IgD-negative memory B cell (primary cell): ENCODE results near the gene EVA1A. TPM values are rescaled to one million over a fixed set of nuclear protein-coding genes. Genes with fewer than 3 reads are reported as not detected.

Source experiments
- H3K27ac Mint-ChIP-seq, 3 donors: one replicate each; pipeline ENCODE4 v1.8.0; 2020 to 2022; ENCODE audit warnings: mild to moderate bottlenecking in 3 of 3, mixed read lengths in 3 of 3, moderate library complexity in 1 of 3
- H3K27me3 Mint-ChIP-seq: one replicate; pipeline ENCODE4 v1.8.0; 2021; ENCODE audit warnings: mixed read lengths
- H3K36me3 Mint-ChIP-seq: one replicate; pipeline ENCODE4 v1.8.0; 2020; ENCODE audit warnings: mild to moderate bottlenecking, mixed read lengths
- H3K4me1 Mint-ChIP-seq, 3 donors: one replicate each; pipeline ENCODE4 v1.8.0; 2020 to 2022; ENCODE audit warnings: mixed read lengths in 3 of 3, mild to moderate bottlenecking in 1 of 3
- H3K4me3 Mint-ChIP-seq, 4 donors: one replicate each; pipeline ENCODE4 v1.8.0; 2020 to 2022; ENCODE audit warnings: mild to moderate bottlenecking in 4 of 4, mixed read lengths in 4 of 4, moderate library complexity in 3 of 4
- H3K9me3 Mint-ChIP-seq, 3 donors: one replicate each; pipeline ENCODE4 v1.8.0; 2020 to 2021; ENCODE audit warnings: mixed read lengths in 3 of 3, mild to moderate bottlenecking in 1 of 3
- polyA plus RNA-seq: library from polyadenylated mRNA; unstranded; fragments of 300-500 nt; fragmentation: Illumina TruSeq; gene quantifications from one replicate; pipeline ENCODE4 v1.2.3, GENCODE V29; 2021

The EVA1A gene
- polyA plus RNA-seq, 1 donor from 2014 or later = not detected

DNA sequence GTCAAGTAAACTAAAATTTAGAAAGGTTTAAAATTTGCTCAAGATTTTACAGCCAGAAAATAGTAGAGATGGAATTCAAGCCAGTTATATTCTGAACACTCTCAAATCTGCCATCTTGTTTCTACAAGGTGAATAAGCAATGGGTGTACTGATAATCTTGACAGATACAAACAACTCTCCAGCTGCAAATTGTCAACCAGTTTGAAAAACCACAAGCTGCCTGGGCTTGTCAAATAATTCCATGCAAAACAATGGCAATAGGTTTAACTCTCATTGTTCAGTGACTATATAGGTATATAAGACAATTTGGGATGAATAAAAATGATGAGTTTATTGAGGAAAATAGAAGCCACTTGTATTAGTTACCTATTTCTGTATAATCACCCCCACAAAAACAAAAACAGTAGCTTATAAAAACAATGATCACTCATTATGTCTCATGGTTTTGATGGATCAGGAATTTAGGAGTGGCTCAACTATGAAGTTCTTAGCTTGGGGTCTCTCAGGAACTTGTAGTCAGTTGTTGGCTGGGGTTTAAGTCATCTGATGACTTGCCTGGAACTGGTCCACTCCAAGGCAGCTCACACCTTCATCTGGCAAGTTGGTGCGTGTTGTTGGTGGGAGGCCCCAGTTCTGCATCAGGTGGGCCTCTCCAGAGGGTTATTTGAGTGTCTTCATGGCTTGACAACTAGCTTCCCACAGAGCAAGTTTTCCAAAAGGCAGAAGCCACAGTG lies 12.6 kb upstream of the EVA1A start:
- no peaks in the 10 kb centered on the region for H3K36me3 Mint-ChIP-seq
- no peak overlapping the region for H3K4me3 Mint-ChIP-seq
- no peaks in the 10 kb centered on the region for H3K4me1 Mint-ChIP-seq
- H3K27ac Mint-ChIP-seq = no peak overlapping the region
- H3K27me3 Mint-ChIP-seq = peaks cover 16% of the 10 kb centered on the region
- peaks cover 0 to 5% (median 5%) of the 10 kb centered on the region in 3 donors for H3K9me3 Mint-ChIP-seq

GRCh38 chr2:75571730-75572430 lies 11.1 kb upstream of the EVA1A start:
- Mint-ChIP-seq H3K4me3 (no peak overlapping the region), H3K27me3 (peaks cover 16% of the 10 kb centered on the region), H3K4me1 (no peaks in the 10 kb centered on the region), H3K9me3 (peaks cover 0 to 5% (median 5%) of the 10 kb centered on the region in 3 donors), H3K36me3 (no peaks in the 10 kb centered on the region), H3K27ac (no peak overlapping the region)

DNA sequence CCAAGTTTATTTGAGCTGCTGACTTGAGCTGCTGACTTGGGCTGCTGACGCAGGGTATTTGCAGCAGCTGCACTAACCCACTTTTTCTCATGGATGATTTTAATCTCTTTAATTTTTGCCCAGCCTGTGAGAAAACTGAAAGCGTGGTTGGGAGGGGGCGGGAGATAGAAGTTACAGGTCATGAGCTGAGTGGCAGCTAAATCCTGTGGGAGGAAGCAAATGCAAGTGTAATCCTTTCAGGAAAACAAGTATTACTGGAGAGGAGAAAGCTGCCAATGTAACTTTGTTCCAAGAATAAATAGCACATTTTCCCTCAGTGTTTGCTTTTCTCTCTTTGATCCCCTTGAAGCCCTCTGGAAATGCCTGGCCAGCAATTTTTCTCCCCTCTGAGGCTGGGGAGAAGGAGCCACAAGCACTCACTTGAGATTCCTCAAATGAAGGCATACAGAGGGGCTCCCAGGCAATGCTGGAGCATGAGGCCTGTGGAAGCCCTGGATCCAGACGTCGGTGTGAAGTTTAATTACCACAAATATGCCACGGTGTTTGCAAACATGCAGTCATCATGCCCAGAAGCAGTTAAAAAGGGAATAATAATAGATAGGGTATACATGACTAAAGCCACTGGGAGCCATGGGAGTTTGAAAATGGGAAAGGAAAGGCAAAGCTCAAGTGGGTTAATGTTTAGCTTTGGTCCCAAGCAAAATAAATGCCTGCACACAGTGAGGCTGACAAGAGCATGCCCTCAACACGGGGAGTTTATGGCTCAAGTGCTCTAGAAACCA lies 10.4 kb upstream of the EVA1A start:
- H3K27me3 Mint-ChIP-seq = peaks cover 16% of the 10 kb centered on the region
- H3K9me3 Mint-ChIP-seq = peaks cover 0 to 5% (median 5%) of the 10 kb centered on the region in 3 donors
- H3K36me3 Mint-ChIP-seq = no peaks in the 10 kb centered on the region
- no peaks in the 10 kb centered on the region for H3K4me1 Mint-ChIP-seq
- H3K4me3 Mint-ChIP-seq = no peak overlapping the region
- no peak overlapping the region for H3K27ac Mint-ChIP-seq

GRCh38 chr2:75570024-75570947 lies 9.5 kb upstream of the EVA1A start:
- H3K27ac Mint-ChIP-seq = no peak overlapping the region
- no peaks in the 10 kb centered on the region for H3K36me3 Mint-ChIP-seq

GRCh38 chr2:75569546-75569945 lies 8.8 kb upstream of the EVA1A start:
- no peaks in the 10 kb centered on the region for H3K4me1 Mint-ChIP-seq
- H3K9me3 Mint-ChIP-seq = peaks cover 0 to 5% (median 0%) of the 10 kb centered on the region in 3 donors
- no peaks in the 10 kb centered on the region for H3K36me3 Mint-ChIP-seq
- H3K27me3 Mint-ChIP-seq = peaks cover 19% of the 10 kb centered on the region
- H3K4me3 Mint-ChIP-seq = no peak overlapping the region
- H3K27ac Mint-ChIP-seq = no peak overlapping the region

More at GRCh38 chr2:75570024-75570947, 9.5 kb upstream of the EVA1A start:
- Mint-ChIP-seq H3K4me3 (no peak overlapping the region), H3K4me1 (no peaks in the 10 kb centered on the region), H3K27me3 (peaks cover 16% of the 10 kb centered on the region), H3K9me3 (peaks cover 0 to 5% (median 0%) of the 10 kb centered on the region in 3 donors)

GRCh38 chr2:75568174-75568573 lies 7.4 kb upstream of the EVA1A start:
- Mint-ChIP-seq H3K27me3 (peaks cover 20% of the 10 kb centered on the region), H3K4me3 (no peak overlapping the region), H3K4me1 (no peaks in the 10 kb centered on the region), H3K9me3 (peaks cover 0 to 5% (median 0%) of the 10 kb centered on the region in 3 donors), H3K27ac (no peak overlapping the region), H3K36me3 (no peaks in the 10 kb centered on the region)

DNA sequence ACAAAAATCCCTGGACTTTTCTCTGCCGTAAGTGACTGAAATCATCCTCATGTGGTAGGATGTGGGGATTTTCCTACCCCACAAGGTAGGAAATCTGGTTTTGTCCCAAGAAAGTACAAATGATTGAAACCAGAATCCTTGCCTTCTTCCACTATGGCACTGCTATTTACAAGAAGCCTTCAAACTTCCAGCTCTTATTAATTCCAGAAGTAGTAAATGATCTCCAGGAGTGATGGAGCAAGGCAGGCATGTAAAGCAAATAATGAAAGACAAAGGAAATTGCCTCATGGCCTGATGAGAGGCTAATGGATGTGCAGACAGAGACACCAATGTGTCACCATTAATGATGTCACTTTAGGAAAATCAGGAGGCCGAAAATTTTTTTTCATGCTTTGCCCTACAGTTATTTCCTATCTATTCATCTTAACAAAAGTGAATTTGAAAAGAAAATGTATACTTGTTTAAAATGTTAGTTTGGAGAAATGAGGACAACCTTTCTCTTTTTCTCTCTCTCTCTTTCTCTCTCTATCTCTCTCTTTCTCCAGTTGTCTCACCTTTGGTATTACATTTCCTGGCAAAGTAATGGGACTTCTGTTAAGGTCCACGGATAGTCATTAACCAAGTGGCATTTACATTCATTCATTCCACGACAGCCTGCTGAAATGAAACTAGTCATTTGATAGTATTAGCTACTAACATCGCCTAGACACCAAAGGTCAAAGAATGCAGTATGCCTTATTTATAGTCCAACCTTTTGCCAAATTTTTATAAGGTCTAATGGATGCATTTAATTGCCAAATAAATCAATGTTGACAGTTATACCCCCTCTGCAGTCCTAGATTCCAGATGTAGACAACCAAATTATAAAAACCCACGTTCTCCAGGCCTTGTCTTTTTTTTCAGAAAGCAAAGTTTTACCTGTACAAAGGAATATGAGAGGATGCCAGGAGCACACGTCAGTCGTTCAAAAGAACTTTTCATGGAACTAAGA lies 5.0 kb upstream of the EVA1A start:
- Mint-ChIP-seq H3K9me3 (peaks cover 0 to 5% (median 0%) of the 10 kb centered on the region in 3 donors), H3K4me3 (no peak overlapping the region), H3K36me3 (peaks cover 2% of the 10 kb centered on the region), H3K4me1 (peaks cover 0 to 4% (median 0%) of the 10 kb centered on the region in 3 donors), H3K27ac (no peak overlapping the region), H3K27me3 (peaks cover 25% of the 10 kb centered on the region)

GRCh38 chr2:75564713-75565359 lies 4.1 kb upstream of the EVA1A start:
- H3K4me1 Mint-ChIP-seq = peaks cover 0 to 9% (median 0%) of the 10 kb centered on the region in 3 donors
- peaks cover 0 to 3% (median 0%) of the 10 kb centered on the region in 3 donors for H3K9me3 Mint-ChIP-seq
- H3K27ac Mint-ChIP-seq = no peak overlapping the region
- H3K4me3 Mint-ChIP-seq = no peak overlapping the region
- peaks cover 30% of the 10 kb centered on the region for H3K27me3 Mint-ChIP-seq
- H3K36me3 Mint-ChIP-seq = peaks cover 2% of the 10 kb centered on the region

DNA sequence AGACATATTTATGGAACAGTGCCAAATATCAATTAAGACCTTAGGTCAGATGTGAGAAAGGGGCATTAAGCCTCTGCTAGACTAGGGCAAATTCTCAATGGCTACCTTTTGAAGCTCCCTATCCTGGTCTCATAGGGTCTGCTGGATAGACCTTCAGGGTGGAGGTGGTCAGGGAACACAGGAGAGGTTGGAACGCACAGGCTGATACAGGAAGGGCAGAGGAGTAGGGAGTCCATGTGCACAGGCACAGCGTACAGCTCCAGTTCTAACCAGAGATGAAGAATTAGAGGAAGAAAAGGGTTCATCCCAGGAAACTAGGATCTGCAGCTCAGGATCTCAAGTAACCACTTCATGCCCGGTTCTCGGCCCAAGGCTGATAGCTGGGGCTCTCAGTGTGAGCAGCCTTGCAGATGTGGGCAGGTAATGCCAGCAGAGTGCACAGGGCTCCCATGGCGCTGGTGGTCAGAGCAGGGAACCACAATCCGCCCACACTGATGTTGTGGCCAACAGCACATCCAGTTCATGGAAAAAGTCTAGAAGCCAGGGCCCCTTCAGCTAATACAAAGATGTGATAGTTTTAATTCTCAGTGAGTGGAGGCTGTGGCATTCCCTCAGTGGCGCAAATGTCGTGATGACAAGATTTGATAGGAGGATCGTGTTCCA lies 3.4 kb upstream of the EVA1A start:
- Mint-ChIP-seq H3K27me3 (peaks cover 33% of the 10 kb centered on the region), H3K4me1 (peaks cover 0 to 9% (median 0%) of the 10 kb centered on the region in 3 donors), H3K36me3 (peaks cover 2% of the 10 kb centered on the region), H3K4me3 (no peak overlapping the region), H3K27ac (no peak overlapping the region), H3K9me3 (peaks cover 0 to 2% (median 0%) of the 10 kb centered on the region in 3 donors)

DNA sequence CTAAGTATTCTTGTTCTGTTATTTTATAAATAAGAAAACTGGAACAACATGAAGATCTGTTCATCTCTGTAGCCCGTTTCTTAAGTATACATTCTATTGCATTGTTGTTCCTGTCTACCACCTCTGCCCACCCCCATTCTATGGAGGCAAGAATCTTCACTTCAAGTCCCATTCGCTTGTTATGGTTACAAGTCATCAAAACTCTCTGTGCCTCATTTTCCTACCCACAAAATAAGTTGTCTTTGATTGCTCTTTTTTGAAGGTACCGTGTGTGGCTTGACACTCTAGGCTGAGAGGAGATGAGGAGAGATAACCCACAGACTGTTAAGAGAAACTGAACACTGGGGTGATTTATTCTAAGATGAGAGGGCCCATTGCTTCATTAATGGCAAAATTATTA lies 2.9 kb upstream of the EVA1A start:
- H3K4me1 Mint-ChIP-seq = peaks cover 0 to 9% (median 0%) of the 10 kb centered on the region in 3 donors
- H3K27me3 Mint-ChIP-seq = peaks cover 31% of the 10 kb centered on the region
- H3K9me3 Mint-ChIP-seq = peaks cover 0 to 2% (median 0%) of the 10 kb centered on the region in 3 donors

GRCh38 chr2:75562513-75562864 lies 1.8 kb upstream of the EVA1A start:
- Mint-ChIP-seq H3K4me3 (no peak overlapping the region), H3K4me1 (peaks cover 0 to 9% (median 0%) of the 10 kb centered on the region in 3 donors), H3K36me3 (peaks cover 2% of the 10 kb centered on the region), H3K27me3 (peaks cover 32% of the 10 kb centered on the region), H3K9me3 (no peaks in the 10 kb centered on the region), H3K27ac (no peak overlapping the region)

More for the DNA sequence above, 2.9 kb upstream of the EVA1A start:
- H3K36me3 Mint-ChIP-seq = peaks cover 2% of the 10 kb centered on the region
- no peak overlapping the region for H3K4me3 Mint-ChIP-seq
- H3K27ac Mint-ChIP-seq = no peak overlapping the region
